Adrenal gland (tissue), 12 donors: ENCODE data around the gene TPRG1. TPM values are rescaled to one million over a fixed set of nuclear protein-coding genes. Genes with fewer than 3 reads are reported as not detected.

ENCODE experiments used
- DNase-seq, 7 donors: peaks; one replicate each; pipeline ENCODE4 v3.0.0-alpha.2; 2019 to 2020
- H3K27ac ChIP-seq, 5 donors: fragments of 200-600 bp; sonication (generic) in 4 of 5; 1 replicate in 3 of 5; 2 replicates in 2 of 5; pipeline versions ENCODE4 v1.5.1 to v1.8.0; 2016 to 2020; ENCODE audit warnings: mild to moderate bottlenecking in 1 of 5
- H3K27me3 ChIP-seq: fragments of 200-600 bp; 2 replicates; pipeline ENCODE4 v1.8.0; 2021
- H3K36me3 ChIP-seq, 2 donors: fragments of 200-600 bp; replicated peaks in 1 of 2; 1 replicate in 1 of 2; 2 replicates in 1 of 2; pipeline versions ENCODE4 v1.5.1 to v1.8.0; 2018 to 2022
- H3K4me1 ChIP-seq, 2 donors: fragments of 200-600 bp; replicated peaks in 1 of 2; 1 replicate in 1 of 2; 2 replicates in 1 of 2; pipeline versions ENCODE4 v1.5.1 to v1.8.0; 2018 to 2021
- H3K4me3 ChIP-seq, 4 donors: fragments of 200-600 bp; sonication (generic) in 3 of 4; one replicate each; pipeline ENCODE4 v1.5.1; 2016 to 2018
- H3K9me3 ChIP-seq, 3 donors: fragments of 200-600 bp; sonication (generic) in 1 of 3; replicated peaks in 1 of 3; 1 replicate in 2 of 3; 2 replicates in 1 of 3; pipeline versions ENCODE4 v1.5.1 to v1.8.0; 2016 to 2021
- POLR2A ChIP-seq, 2 donors: fragments of 450-650 bp; IDR thresholded peaks; one replicate each; pipeline ENCODE4 v1.6.1; 2017; ENCODE audit warnings: antibody characterized with exemption in 2 of 2, mild to moderate bottlenecking in 2 of 2, moderate library complexity in 1 of 2
- WGBS, 4 donors: extraction: QIAGEN DNeasy Blood & Tissue Kit in 2 of 4; methylation state at CpG; one replicate each; pipeline versions ENCODE4 v1.1.5 to v1.1.7; 2013 to 2017; 5-methylcytosine and 5-hydroxymethylcytosine counted together
- intact Hi-C, 2 donors: fragments of 100-400 bp; cut with DNase I; formaldehyde crosslinking; loops; one replicate each; pipeline versions ENCODE4 v1.14.1 to v1.15.0; 2022 to 2023
- polyA plus RNA-seq, 3 donors: library from polyadenylated mRNA; stranded (reverse); fragments of 200-250 nt in 2 of 3; fragments of 350-450 nt in 1 of 3; fragmentation: Illumina TruSeq in 1 of 3; extraction: RNeasy Lipid Tissue Mini Kit (QIAGEN cat#74804) in 1 of 3; gene quantifications; one replicate each; pipeline ENCODE4 v1.2.3, GENCODE V29; 2013 to 2014
- total RNA-seq, 9 donors: library from RNA; depleted of rRNA in 4 of 9; stranded (reverse); fragments of >200 nt in 4 of 9; fragments of 120-200 nt in 1 of 9; fragmentation: NEBNext Ultra II Directional in 1 of 9; extraction: Animal tissue kit (Norgen Biotek cat#: 25700) in 1 of 9; gene quantifications; one replicate each; pipeline versions ENCODE4 v1.1.0 to v1.2.4, GENCODE V29; 2013 to 2023
- TF ChIP-seq, protein P1 (sequence below), 6 experiments: fragments of 450-650 bp in 4 of 6; fragments of 200-600 bp in 2 of 6; sonication (generic) in 1 of 6; IDR thresholded peaks; 1 replicate in 5 of 6; 2 replicates in 1 of 6; pipeline versions ENCODE4 v1.5.1 to v1.8.0; 2016 to 2021; ENCODE audit warnings: antibody characterized with exemption in 6 of 6, mild to moderate bottlenecking in 2 of 6, moderate library complexity in 1 of 6
- donor health status: healthy with polysubstance abuse.
- donor health status: Bipolar disorder and iron deficiency.
- donor health status: DM: yes; HTN: yes; CAD: no.
- donor health status: DM: no; HTN: no; CAD: no.
- donor health status: DM: no; HTN: no; CAD: no.
- donor health status: DM: yes; HTN: yes; CAD: no.

Gene TPRG1
- total and polyA plus RNA-seq, 12 donors, result 2.6 to 9.4 (median 3.9) TPM

DNA sequence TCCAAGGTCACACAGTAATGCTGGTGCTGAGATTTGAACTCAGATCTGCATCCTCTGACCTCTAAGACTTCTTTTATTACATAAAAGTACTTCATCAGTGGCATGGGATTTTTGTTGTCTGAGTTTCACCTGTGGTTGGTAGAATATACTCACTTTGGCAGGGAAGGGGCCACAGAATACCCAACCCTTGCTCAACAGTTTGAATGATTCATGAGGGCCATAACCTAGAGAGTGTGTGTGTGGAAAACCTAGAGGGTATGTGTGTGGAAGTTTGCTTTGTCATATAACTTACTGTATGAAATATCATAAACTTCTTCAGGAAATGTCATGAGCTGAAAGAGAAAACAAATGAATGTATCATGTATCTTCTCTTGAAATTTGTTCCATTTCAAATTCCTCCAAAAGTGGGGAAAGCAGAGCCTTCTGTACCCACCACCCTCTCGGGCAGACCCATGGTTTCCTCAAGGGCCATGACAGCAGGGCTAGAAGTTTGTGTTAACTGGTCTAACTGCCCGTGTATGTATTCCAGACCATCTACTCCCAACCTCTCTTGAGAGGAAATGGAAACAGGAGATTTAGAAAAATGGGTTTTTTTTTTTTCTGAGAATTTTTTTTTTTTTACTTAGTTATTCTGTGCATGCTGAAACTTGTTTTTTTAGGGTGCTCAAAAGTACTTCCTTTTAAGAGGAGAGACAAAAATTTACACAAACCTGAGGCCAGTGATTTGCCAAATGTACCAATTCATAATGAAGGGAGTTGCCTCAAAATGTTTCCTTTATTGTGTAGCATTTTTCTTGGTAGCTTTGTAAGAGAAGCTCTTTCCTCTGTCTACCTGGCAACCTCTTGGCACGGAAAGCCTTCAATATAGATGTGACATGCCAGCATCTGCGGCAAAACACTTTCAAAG, 127.0 kb downstream of the TPRG1 start:
- WGBS, 4 donors, result 87 to 96% (median 91%) methylated on average over 4 of the region's 4 CpGs

DNA sequence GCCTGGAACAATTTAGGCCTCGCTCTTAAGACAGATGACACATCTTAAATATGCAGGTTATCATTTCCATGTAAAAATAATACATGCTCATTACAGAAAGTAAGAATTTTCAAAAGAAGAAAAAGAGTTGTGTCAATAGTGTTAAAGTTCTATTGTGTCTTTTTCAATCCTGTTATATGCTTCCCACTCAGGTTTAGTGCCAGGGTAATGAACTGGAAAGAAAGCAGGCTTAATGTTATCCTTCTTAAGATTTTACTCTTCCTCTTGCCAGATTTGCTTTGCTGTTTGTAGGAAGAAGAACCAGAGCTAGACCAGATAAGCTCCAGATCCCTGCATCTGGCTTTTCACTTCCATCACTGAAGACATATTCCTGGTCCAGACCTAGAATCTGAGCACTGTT, 128.6 kb downstream of the TPRG1 start:
- Histone ChIP-seq H3K4me1 (no peaks in the 10 kb centered on the region), H3K27me3 (no peaks in the 10 kb centered on the region), H3K9me3 (no peaks in the 10 kb centered on the region), H3K36me3 (no peaks in the 10 kb centered on the region), H3K4me3 (no peak overlapping the region), H3K27ac (no peak overlapping the region)
- TF ChIP-seq POLR2A (IDR thresholded peaks at IDR 0.05), result no peak
- TF ChIP-seq, protein P1, sequence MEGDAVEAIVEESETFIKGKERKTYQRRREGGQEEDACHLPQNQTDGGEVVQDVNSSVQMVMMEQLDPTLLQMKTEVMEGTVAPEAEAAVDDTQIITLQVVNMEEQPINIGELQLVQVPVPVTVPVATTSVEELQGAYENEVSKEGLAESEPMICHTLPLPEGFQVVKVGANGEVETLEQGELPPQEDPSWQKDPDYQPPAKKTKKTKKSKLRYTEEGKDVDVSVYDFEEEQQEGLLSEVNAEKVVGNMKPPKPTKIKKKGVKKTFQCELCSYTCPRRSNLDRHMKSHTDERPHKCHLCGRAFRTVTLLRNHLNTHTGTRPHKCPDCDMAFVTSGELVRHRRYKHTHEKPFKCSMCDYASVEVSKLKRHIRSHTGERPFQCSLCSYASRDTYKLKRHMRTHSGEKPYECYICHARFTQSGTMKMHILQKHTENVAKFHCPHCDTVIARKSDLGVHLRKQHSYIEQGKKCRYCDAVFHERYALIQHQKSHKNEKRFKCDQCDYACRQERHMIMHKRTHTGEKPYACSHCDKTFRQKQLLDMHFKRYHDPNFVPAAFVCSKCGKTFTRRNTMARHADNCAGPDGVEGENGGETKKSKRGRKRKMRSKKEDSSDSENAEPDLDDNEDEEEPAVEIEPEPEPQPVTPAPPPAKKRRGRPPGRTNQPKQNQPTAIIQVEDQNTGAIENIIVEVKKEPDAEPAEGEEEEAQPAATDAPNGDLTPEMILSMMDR (IDR thresholded peaks at IDR 0.05), result no peak
- 95 to 100% (median 99%) methylated on average over 1 of the region's 1 CpG for whole genome bisulfite sequencing, 4 donors
- no peak for DNase-seq
- intact Hi-C loops, result no loop called here

More for the DNA sequence above, 127.0 kb downstream of the TPRG1 start:
- intact Hi-C loops, result no loop called here
- no peaks in the 10 kb centered on the region for H3K4me1 ChIP-seq
- H3K27me3 ChIP-seq, result no peaks in the 10 kb centered on the region
- H3K27ac ChIP-seq, result no peak overlapping the region
- TF ChIP-seq, protein P1 (IDR thresholded peaks at IDR 0.05), result no peak
- no peak for TF ChIP-seq POLR2A (IDR thresholded peaks at IDR 0.05)
- DNase-seq, result no peak
- no peaks in the 10 kb centered on the region for H3K9me3 ChIP-seq
- no peak overlapping the region for H3K4me3 ChIP-seq
- H3K36me3 ChIP-seq, result no peaks in the 10 kb centered on the region

DNA sequence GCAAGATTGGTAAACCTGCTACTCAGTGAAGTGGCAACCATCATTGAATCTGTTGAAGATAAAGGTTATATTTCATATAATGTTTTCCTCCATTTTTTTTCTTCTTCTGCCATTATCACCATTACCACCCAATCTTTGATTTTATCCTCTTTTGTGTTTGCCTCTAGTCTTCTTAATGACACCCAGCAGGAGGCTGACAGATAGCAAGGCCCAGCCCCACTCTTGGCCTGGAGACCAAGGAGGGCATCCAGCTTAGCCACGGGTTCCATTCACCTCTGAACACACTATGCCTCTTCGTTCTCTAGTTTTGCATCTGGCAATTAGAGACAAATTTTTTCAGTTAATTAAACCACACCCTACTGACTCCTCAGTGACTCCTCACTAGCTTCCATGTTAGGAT, 129.7 kb downstream of the TPRG1 start:
- Histone ChIP-seq H3K36me3 (no peaks in the 10 kb centered on the region), H3K9me3 (no peaks in the 10 kb centered on the region), H3K27ac (no peak overlapping the region), H3K27me3 (no peaks in the 10 kb centered on the region), H3K4me1 (no peaks in the 10 kb centered on the region), H3K4me3 (no peak overlapping the region)
- 88 to 98% (median 94%) methylated on average over 2 of the region's 2 CpGs for WGBS, 4 donors
- intact Hi-C loops, result no loop called here
- DNase-seq, result no peak
- TF ChIP-seq POLR2A (IDR thresholded peaks at IDR 0.05), result no peak
- TF ChIP-seq, protein P1 (IDR thresholded peaks at IDR 0.05), result no peak

DNA sequence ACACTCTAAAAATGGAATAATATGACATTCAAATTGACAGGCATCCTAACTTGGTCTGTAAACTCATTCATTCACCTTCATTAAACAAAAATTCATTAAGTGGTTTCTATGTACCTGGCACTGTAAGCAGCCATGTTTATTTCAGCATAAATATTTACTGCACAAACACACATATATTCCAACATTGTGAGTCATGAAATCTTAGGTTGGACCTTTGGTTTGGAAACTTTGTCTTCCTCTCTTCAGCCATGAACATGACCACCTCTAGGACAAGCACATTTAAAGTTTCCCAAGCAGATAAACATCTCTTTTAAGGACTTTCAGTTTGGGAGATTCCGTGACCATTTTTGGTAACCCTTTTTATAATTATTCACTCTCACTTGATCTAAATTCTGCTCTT, 131.8 kb downstream of the TPRG1 start:
- TF ChIP-seq, protein P1 (IDR thresholded peaks at IDR 0.05), result no peak
- TF ChIP-seq POLR2A (IDR thresholded peaks at IDR 0.05), result no peak
- Histone ChIP-seq H3K27ac (no peak overlapping the region), H3K27me3 (no peaks in the 10 kb centered on the region), H3K4me3 (no peak overlapping the region), H3K36me3 (no peaks in the 10 kb centered on the region), H3K4me1 (no peaks in the 10 kb centered on the region), H3K9me3 (no peaks in the 10 kb centered on the region)
- DNase-seq, result no peak
- intact Hi-C loops, result no loop called here
- WGBS, 4 donors, result 0 to 88% (median 39%) methylated on average over 1 of the region's 1 CpG
